ENCODE measurements around the gene FKBP1A.

Gene FKBP1A

GRCh38 chr20:1371830-1372539, 20.9 kb downstream of the FKBP1A start:
- FAIRE-seq: no peak
- no peak for TF ChIP-seq POU2F2 (IDR thresholded peaks at IDR 0.05; ENCODE audit: low read depth, low read length)
- TF ChIP-seq SPI1 (IDR thresholded peaks at IDR 0.05; ENCODE audit: low read depth, low read length): no peak
- TF ChIP-seq POLR2A (IDR thresholded peaks at IDR 0.05; ENCODE audit: low read depth, low read length): no peak
- no peak for TF ChIP-seq POLR2AphosphoS5 (IDR thresholded peaks at IDR 0.05; ENCODE audit: low read depth, low read length)
- TF ChIP-seq TAF1 (IDR thresholded peaks at IDR 0.05; ENCODE audit: low read depth, low read length): no peak
- no peak for TF ChIP-seq PAX5 (IDR thresholded peaks at IDR 0.05; ENCODE audit: insufficient read depth, low read length, severe bottlenecking)
- no peak for DNase-seq (ENCODE audit: insufficient read length, low spot score)

DNA sequence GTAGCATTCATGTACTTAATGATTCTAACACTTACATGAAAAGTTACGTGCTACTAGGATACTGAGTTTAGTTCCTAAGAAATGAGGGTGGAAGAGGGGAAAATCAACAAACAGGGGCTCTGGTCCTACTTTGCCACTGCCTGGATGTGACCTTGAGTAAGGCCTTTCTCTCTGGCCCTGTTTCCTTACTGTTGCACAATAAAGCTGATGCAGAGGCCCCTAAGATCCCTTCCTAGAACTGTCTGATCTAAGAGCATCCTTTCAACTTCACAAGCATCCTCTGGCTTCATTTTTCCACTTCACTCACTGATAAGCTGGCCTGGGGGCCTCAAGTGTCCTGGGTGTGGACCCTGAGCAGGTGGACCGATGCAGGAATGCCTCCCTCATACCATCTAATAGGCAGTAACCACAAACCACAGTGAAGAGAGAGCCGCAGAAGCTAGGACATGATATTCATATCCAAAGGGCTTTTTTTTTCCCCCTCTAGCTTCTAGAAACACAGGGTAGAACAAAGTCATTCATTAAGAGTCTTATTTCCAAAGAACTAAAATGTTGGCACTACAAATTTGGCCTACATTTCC, 21.6 kb downstream of the FKBP1A start:
- DNase-seq (ENCODE audit: insufficient read length, low spot score) (no peak), FAIRE-seq (no peak)
- TF ChIP-seq PAX5 (IDR thresholded peaks at IDR 0.05; ENCODE audit: insufficient read depth, low read length, severe bottlenecking): no peak
- no peak for TF ChIP-seq SPI1 (IDR thresholded peaks at IDR 0.05; ENCODE audit: low read depth, low read length)
- TF ChIP-seq POLR2AphosphoS5 (IDR thresholded peaks at IDR 0.05; ENCODE audit: low read depth, low read length): no peak
- TF ChIP-seq TAF1 (IDR thresholded peaks at IDR 0.05; ENCODE audit: low read depth, low read length): no peak
- TF ChIP-seq POLR2A (IDR thresholded peaks at IDR 0.05; ENCODE audit: low read depth, low read length): no peak
- TF ChIP-seq POU2F2 (IDR thresholded peaks at IDR 0.05; ENCODE audit: low read depth, low read length): no peak

DNA sequence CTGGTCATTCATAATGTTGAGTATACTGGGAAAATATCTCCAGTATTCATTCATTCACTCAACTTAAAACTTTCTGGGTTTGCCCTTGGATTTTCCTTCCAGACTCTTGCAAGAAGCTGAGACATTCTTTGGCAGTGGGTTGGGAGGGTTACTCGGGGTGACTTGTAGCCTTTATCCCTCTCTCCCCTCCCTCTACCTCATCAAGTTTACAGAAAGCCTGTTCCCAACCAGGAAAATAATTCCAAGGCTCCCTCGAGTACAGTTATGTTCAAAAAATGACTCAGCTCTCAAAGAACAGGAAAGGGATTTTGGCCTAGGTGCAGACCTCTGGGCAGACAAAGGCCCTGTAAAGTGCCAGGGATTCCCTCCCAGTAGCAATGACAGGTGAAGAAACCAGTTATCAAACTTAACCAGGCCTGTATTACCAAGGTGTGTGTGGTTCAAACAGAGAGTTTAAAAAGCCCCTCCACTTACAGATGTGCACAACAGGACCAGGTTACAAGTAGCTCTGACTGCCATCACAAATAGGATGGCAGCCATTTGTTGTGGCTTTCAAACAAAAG, 22.2 kb downstream of the FKBP1A start:
- FAIRE-seq (no peak), DNase-seq (ENCODE audit: insufficient read length, low spot score) (no peak)
- TF ChIP-seq POU2F2 (IDR thresholded peaks at IDR 0.05; ENCODE audit: low read depth, low read length): no peak
- no peak for TF ChIP-seq PAX5 (IDR thresholded peaks at IDR 0.05; ENCODE audit: insufficient read depth, low read length, severe bottlenecking)
- no peak for TF ChIP-seq TAF1 (IDR thresholded peaks at IDR 0.05; ENCODE audit: low read depth, low read length)
- no peak for TF ChIP-seq SPI1 (IDR thresholded peaks at IDR 0.05; ENCODE audit: low read depth, low read length)
- no peak for TF ChIP-seq POLR2A (IDR thresholded peaks at IDR 0.05; ENCODE audit: low read depth, low read length)
- TF ChIP-seq POLR2AphosphoS5 (IDR thresholded peaks at IDR 0.05; ENCODE audit: low read depth, low read length): no peak

- DNase-seq (ENCODE audit: insufficient read length, low spot score): no peak
- no peak for FAIRE-seq
- TF ChIP-seq TAF1 (IDR thresholded peaks at IDR 0.05; ENCODE audit: low read depth, low read length) (no peak), POLR2AphosphoS5 (IDR thresholded peaks at IDR 0.05; ENCODE audit: low read depth, low read length) (no peak), POU2F2 (IDR thresholded peaks at IDR 0.05; ENCODE audit: low read depth, low read length) (no peak), PAX5 (IDR thresholded peaks at IDR 0.05; ENCODE audit: insufficient read depth, low read length, severe bottlenecking) (no peak), SPI1 (IDR thresholded peaks at IDR 0.05; ENCODE audit: low read depth, low read length) (no peak), POLR2A (IDR thresholded peaks at IDR 0.05; ENCODE audit: low read depth, low read length) (no peak)
These were observed 22.9 kb downstream of the FKBP1A start for GRCh38 chr20:1369970-1370369.

DNA sequence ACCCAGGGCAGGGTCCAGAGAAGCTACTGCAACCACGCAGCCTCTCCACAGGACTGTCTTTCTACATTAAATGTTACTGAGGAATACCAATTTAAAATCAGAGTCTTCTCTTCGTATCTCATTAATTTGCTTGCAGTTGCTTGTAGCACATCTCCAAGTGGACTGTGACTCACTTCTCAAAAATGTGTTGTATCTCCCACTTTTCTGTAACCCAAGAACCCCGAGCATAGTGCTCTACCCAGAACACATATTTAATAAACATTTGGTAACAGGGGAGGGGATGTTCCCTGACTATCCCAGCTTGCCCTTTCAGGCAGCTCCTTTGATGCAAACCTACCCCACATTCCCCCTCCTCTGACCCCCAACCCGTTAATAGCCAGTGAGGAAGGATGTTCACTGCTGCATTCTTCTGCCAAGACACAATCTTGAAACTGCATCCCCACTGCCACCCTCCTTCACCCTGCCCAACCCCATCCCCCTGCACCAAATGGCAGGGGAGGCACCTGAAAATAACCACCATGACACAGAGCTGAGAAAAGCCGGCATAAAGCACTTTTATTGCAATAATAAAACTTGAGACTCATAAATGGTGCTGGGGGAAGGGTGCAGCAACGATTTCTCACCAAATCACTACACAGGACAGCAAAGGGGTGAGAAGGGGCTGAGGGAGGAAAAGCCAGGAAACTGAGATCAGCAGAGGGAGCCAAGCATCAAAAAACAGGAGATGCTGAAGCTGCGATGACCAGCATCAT, 24.2 kb downstream of the FKBP1A start:
- FAIRE-seq: no peak
- TF ChIP-seq PAX5 (IDR thresholded peaks at IDR 0.05; ENCODE audit: insufficient read depth, low read length, severe bottlenecking) (no peak), POLR2AphosphoS5 (IDR thresholded peaks at IDR 0.05; ENCODE audit: low read depth, low read length) (no peak), POLR2A (IDR thresholded peaks at IDR 0.05; ENCODE audit: low read depth, low read length) (no peak), POU2F2 (IDR thresholded peaks at IDR 0.05; ENCODE audit: low read depth, low read length) (no peak), SPI1 (IDR thresholded peaks at IDR 0.05; ENCODE audit: low read depth, low read length) (no peak), TAF1 (IDR thresholded peaks at IDR 0.05; ENCODE audit: low read depth, low read length) (no peak)
- no peak for DNase-seq (ENCODE audit: insufficient read length, low spot score)

- TF ChIP-seq POLR2A (IDR thresholded peaks at IDR 0.05; ENCODE audit: low read depth, low read length) (no peak), PAX5 (IDR thresholded peaks at IDR 0.05; ENCODE audit: insufficient read depth, low read length, severe bottlenecking) (no peak), POU2F2 (IDR thresholded peaks at IDR 0.05; ENCODE audit: low read depth, low read length) (no peak), POLR2AphosphoS5 (IDR thresholded peaks at IDR 0.05; ENCODE audit: low read depth, low read length) (no peak), TAF1 (IDR thresholded peaks at IDR 0.05; ENCODE audit: low read depth, low read length) (no peak), SPI1 (IDR thresholded peaks at IDR 0.05; ENCODE audit: low read depth, low read length) (no peak)
- FAIRE-seq (no peak), DNase-seq (ENCODE audit: insufficient read length, low spot score) (no peak)
These were observed 25.4 kb downstream of the FKBP1A start for GRCh38 chr20:1367479-1367878.

GRCh38 chr20:1364106-1364505, 28.7 kb downstream of the FKBP1A start:
- FAIRE-seq (no peak), DNase-seq (ENCODE audit: insufficient read length, low spot score) (no peak)
- TF ChIP-seq SPI1 (IDR thresholded peaks at IDR 0.05; ENCODE audit: low read depth, low read length) (no peak), POU2F2 (IDR thresholded peaks at IDR 0.05; ENCODE audit: low read depth, low read length) (no peak), POLR2AphosphoS5 (IDR thresholded peaks at IDR 0.05; ENCODE audit: low read depth, low read length) (no peak), TAF1 (IDR thresholded peaks at IDR 0.05; ENCODE audit: low read depth, low read length) (no peak), POLR2A (IDR thresholded peaks at IDR 0.05; ENCODE audit: low read depth, low read length) (no peak), PAX5 (IDR thresholded peaks at IDR 0.05; ENCODE audit: insufficient read depth, low read length, severe bottlenecking) (no peak)

DNA sequence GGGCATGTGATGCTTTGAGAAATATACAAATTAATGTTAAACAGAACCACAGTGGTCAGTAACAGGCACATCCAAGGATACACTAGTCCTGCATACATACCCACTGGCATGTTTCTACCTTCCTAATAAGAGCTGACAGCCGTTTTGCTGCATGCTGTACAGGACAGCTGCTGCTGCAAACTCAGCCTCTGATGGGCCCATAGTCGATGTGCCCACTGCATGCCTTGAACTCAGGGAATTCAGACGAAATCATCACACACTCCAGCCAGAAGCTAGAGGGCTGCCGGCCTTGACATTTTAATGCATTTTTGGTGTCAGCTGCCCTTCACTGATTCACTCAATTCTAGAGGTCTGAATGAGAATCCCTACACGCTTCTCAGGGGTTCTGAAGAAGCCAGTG, 29.3 kb downstream of the FKBP1A start:
- no peak for TF ChIP-seq POLR2AphosphoS5 (IDR thresholded peaks at IDR 0.05; ENCODE audit: low read depth, low read length)
- no peak for TF ChIP-seq POLR2A (IDR thresholded peaks at IDR 0.05; ENCODE audit: low read depth, low read length)
- no peak for TF ChIP-seq SPI1 (IDR thresholded peaks at IDR 0.05; ENCODE audit: low read depth, low read length)
- TF ChIP-seq POU2F2 (IDR thresholded peaks at IDR 0.05; ENCODE audit: low read depth, low read length): no peak
- TF ChIP-seq TAF1 (IDR thresholded peaks at IDR 0.05; ENCODE audit: low read depth, low read length): no peak
- no peak for TF ChIP-seq PAX5 (IDR thresholded peaks at IDR 0.05; ENCODE audit: insufficient read depth, low read length, severe bottlenecking)
- no peak for FAIRE-seq
- DNase-seq (ENCODE audit: insufficient read length, low spot score): no peak

DNA sequence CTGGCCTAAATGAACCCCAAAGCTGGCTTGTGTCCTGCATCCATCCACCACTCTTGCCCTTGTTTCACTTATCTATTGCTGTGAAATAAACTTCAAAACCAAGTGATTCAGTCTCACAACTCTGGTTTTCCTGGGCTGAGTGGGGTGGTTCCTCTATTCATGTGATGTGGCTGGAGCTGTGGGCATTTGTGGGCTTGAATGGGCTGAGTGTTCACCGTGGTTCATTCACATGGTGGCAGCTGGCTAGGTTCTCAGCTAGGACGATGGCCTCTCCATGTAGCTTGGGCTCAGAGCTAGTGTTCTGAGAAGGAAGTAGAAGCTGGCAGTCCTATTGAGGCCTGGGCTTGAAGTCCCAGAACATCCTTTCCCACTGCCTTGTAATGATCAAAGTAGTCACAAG, 30.4 kb downstream of the FKBP1A start:
- FAIRE-seq (no peak), DNase-seq (ENCODE audit: insufficient read length, low spot score) (no peak)
- TF ChIP-seq SPI1 (IDR thresholded peaks at IDR 0.05; ENCODE audit: low read depth, low read length) (no peak), POLR2A (IDR thresholded peaks at IDR 0.05; ENCODE audit: low read depth, low read length) (no peak), POLR2AphosphoS5 (IDR thresholded peaks at IDR 0.05; ENCODE audit: low read depth, low read length) (no peak), TAF1 (IDR thresholded peaks at IDR 0.05; ENCODE audit: low read depth, low read length) (no peak), POU2F2 (IDR thresholded peaks at IDR 0.05; ENCODE audit: low read depth, low read length) (no peak), PAX5 (IDR thresholded peaks at IDR 0.05; ENCODE audit: insufficient read depth, low read length, severe bottlenecking) (no peak)

Measured in GM12891 (cell line).